ENCODE measurements around the gene ORAI2.

Gene ORAI2

DNA sequence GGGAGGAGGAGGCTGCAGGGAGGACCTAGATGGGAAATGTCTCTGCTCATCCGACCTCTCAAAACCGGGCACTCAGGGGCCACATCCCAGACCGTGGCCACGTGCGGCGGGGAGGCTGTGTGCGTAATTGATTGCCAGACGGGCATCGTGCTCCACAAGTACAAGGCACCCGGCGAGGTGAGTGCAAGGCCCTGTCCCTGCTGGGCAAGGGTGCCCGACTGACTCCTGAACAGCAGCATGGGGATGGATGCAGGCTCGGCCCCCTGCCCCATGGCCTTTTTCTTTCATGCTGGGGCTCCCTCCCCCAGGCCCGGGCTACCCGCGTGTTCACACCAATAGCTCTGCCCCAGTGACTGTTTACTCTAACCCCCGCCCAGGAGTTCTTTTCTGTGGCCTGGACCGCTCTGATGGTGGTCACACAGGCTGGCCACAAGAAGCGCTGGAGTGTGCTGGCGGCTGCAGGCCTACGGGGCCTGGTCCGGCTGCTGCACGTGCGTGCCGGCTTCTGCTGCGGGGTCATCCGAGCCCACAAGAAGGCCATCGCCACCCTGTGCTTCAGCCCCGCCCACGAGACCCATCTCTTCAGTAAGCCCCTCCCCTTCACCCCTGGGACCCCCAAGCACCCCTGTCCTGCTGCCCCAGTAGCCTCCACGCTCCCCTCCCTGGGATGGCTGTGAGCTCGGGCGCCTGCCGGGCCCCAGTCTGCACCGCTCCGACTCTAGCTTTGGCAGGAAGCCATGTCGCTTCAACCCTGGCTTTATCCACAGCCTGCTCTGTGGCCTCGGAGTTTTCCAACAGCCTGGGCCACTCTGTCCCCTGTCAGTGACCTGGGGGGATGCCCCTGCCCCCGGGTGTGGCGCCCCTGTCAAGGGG lies 35.3 kb downstream of the ORAI2 start:
- H3K4me3 ChIP-seq (replicated peaks in 1 of 2; ENCODE audit: low read depth in 2 of 2, low read length in 2 of 2): no peak overlapping the region
- TF ChIP-seq, protein P1, sequence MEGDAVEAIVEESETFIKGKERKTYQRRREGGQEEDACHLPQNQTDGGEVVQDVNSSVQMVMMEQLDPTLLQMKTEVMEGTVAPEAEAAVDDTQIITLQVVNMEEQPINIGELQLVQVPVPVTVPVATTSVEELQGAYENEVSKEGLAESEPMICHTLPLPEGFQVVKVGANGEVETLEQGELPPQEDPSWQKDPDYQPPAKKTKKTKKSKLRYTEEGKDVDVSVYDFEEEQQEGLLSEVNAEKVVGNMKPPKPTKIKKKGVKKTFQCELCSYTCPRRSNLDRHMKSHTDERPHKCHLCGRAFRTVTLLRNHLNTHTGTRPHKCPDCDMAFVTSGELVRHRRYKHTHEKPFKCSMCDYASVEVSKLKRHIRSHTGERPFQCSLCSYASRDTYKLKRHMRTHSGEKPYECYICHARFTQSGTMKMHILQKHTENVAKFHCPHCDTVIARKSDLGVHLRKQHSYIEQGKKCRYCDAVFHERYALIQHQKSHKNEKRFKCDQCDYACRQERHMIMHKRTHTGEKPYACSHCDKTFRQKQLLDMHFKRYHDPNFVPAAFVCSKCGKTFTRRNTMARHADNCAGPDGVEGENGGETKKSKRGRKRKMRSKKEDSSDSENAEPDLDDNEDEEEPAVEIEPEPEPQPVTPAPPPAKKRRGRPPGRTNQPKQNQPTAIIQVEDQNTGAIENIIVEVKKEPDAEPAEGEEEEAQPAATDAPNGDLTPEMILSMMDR (IDR thresholded peaks at IDR 0.05; ENCODE audit: low read depth, low read length): no peak
- no peak for DNase-seq (ENCODE audit: low read depth in 2 of 2)

DNA sequence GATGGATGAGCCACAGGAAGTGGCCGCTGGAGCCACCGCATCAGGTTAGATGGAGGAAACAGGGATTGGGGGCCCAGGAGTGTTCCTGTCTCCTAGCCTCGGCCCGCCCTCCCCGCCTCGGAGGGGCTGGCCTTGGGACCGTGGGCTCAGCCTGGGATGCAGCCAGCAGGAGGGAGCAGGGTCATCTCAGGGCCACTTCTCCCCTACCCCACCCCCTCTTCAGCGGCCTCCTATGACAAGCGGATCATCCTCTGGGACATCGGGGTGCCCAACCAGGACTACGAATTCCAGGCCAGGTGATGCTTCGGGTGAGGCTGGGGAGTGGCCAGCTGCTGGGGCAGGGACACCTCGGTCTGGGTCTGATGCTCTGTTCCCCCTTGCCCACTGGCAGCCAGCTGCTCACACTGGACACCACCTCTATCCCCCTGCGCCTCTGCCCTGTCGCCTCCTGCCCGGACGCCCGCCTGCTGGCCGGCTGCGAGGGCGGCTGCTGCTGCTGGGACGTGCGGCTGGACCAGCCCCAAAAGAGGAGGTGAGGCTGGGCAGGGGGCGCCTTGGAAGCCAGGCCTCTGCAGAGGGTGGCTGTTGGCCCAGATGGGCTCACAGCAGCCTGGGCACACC lies 36.1 kb downstream of the ORAI2 start:
- TF ChIP-seq, protein P1 (IDR thresholded peaks at IDR 0.05; ENCODE audit: low read depth, low read length): no peak
- no peak for DNase-seq (ENCODE audit: low read depth in 2 of 2)
- no peak overlapping the region for H3K4me3 ChIP-seq (replicated peaks in 1 of 2; ENCODE audit: low read depth in 2 of 2, low read length in 2 of 2)

DNA sequence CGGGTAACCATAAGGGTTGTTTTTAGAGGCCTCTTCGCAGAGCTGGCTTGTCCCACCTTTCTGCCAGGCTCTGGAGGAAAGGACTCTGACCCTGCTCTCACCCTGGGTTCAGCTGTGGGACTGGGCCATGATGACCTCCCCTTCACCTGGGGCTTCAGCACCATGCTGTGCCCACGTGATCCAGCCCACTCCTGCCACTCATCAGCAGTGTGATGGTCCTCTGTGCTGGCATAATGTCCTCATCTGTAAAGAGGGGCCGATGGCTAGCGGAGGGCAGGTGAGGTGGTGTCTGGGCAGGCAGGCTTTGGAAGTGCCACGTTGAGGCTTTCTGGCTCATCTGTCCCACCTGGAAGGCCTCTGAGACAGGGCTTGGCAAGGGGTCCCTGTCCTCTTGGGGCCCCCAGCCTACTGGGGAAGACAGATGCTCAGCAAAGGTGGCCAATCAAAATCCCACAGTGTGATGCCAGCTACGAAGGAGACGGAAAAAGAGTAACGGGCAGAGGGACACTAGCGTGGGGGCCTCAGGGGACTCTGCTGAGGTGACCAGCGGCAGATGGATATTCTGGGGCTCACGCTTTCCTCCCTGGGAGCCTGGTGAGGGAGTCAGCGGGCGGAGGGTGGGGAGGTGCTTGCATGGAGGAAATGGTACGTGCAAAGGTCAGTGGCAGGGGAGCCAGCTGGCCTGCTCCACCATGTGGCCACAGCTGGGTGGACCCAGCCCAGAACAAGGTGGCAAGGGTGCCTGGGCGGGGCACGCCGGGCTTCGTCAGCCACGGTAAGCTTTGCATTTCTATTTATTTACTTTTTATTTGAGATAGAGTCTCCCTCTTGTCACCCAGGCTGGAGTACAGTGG lies 36.8 kb downstream of the ORAI2 start:
- no peak for DNase-seq (ENCODE audit: low read depth in 2 of 2)
- TF ChIP-seq, protein P1 (IDR thresholded peaks at IDR 0.05; ENCODE audit: low read depth, low read length): no peak

DNA sequence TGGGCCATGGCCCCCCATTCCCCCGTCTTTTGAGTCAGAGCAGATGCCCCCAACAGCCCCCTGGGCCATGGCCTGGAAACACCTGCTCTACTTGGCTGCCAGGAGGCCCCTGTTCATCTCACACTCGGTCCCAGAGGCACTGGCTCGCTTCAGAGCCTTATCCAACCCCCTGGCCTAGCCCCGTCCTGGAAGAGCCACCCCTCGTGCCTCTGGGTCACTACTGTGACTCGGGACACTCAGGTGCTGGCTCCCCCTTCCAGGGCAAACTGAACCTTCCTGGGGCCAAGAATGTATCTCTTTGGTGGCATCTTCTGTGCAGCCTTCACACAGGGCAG lies 38.4 kb downstream of the ORAI2 start:
- no peak overlapping the region for H3K4me3 ChIP-seq (replicated peaks in 1 of 2; ENCODE audit: low read depth in 2 of 2, low read length in 2 of 2)
- TF ChIP-seq, protein P1 (IDR thresholded peaks at IDR 0.05; ENCODE audit: low read depth, low read length): no peak
- DNase-seq (ENCODE audit: low read depth in 2 of 2): no peak

More for the DNA sequence above, 36.8 kb downstream of the ORAI2 start:
- H3K4me3 ChIP-seq (replicated peaks in 1 of 2; ENCODE audit: low read depth in 2 of 2, low read length in 2 of 2): no peak overlapping the region

DNA sequence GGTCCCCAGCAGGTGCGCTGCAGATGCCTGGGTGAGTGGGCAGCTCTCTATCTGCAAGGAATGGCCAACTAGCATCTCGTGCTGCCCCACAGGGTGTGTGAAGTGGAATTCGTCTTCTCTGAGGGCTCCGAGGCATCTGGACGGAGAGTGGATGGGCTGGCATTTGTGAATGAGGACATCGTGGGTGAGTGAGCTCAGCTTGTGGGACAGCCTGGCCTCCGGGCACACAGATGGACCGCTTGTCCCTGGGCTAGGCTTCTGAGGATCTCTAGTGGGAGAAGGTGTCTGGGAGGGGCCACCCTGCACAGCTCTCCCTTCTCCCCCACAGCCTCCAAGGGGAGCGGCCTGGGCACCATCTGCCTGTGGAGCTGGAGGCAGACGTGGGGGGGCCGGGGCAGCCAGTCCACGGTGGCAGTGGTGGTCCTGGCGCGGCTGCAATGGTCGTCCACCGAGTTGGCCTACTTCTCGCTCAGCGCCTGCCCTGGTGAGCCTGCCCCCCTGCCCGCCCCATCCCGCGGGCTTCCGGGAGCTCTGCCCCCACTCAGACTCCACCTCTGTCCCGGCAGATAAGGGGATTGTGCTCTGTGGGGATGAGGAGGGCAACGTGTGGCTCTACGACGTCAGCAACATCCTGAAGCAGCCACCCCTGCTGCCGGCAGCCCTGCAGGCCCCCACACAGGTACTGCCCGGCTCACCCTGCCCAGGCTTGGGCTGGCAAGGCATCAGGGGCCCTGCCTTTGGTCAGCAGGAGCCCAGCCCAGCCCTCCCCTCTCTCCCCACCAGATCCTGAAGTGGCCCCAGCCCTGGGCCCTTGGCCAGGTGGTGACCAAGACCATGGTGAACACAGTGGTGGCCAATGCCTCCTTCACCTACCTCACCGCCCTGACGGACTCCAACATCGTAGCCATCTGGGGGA lies 39.0 kb downstream of the ORAI2 start:
- no peak for DNase-seq (ENCODE audit: low read depth in 2 of 2)
- TF ChIP-seq, protein P1 (IDR thresholded peaks at IDR 0.05; ENCODE audit: low read depth, low read length): no peak
- no peak overlapping the region for H3K4me3 ChIP-seq (replicated peaks in 1 of 2; ENCODE audit: low read depth in 2 of 2, low read length in 2 of 2)
